Epithelial cell of proximal tubule (primary cell): ENCODE results near the gene BICDL2. TPM values are rescaled to one million over a fixed set of nuclear protein-coding genes. Genes with fewer than 3 reads are reported as not detected.
"Not testable (repeated sequence)": the region's sequence is repeated elsewhere in the genome, so short reads cannot be mapped to it uniquely, and the experiment has no call there.

Source experiments
- DNase-seq: peaks from one replicate; pipeline ENCODE4 v3.0.0-alpha.2; 2011; ENCODE audit warnings: low read depth
- H3K4me3 ChIP-seq: 2 replicates; pipeline ENCODE4 v1.5.1; 2011; ENCODE audit warnings: low read depth, mild to moderate bottlenecking, low read length
- CTCF ChIP-seq: conservative IDR thresholded peaks from 2 replicates; pipeline ENCODE4 v1.5.1; 2012; ENCODE audit warnings: low read depth, mild to moderate bottlenecking, low read length
- total RNA-seq: library from RNA; depleted of rRNA; stranded (reverse); fragments of >200 nt; gene quantifications from 2 replicates; pipeline ENCODE4 v1.2.3, GENCODE V29; 2015

BICDL2 gene
- 2.5 and 4.6 TPM in 2 replicates for total RNA-seq

- no peak for TF ChIP-seq CTCF
- no peak for DNase-seq
- H3K4me3 ChIP-seq = peak within 1 kb of the TSS; percentile 13
Observed at GRCh38 chr16:3036726-3037315, at the start of gene BICDL2. Gene BICDL2 (minus strand): TSS chr16:3036944. CDS start chr16:3035496, 1,448 bp downstream.

GRCh38 chr16:3085868-3086595 is 49.3 kb upstream of the BICDL2 start:
- TF ChIP-seq CTCF = no peak
- DNase-seq = no peak
- H3K4me3 ChIP-seq = no peak overlapping the region

- H3K4me3 ChIP-seq = no peak overlapping the region
- TF ChIP-seq CTCF = no peak
- DNase-seq = no peak
Observed at GRCh38 chr16:3084969-3085670, 48.4 kb upstream of the BICDL2 start.

GRCh38 chr16:3084491-3084890 is 47.7 kb upstream of the BICDL2 start:
- no peak for DNase-seq

GRCh38 chr16:3083408-3083807 is 46.7 kb upstream of the BICDL2 start:
- not testable (repeated sequence) for DNase-seq, H3K4me3 ChIP-seq

More at GRCh38 chr16:3084491-3084890, 47.7 kb upstream of the BICDL2 start:
- no peak for TF ChIP-seq CTCF
- H3K4me3 ChIP-seq = no peak overlapping the region

GRCh38 chr16:3081957-3082356 is 45.2 kb upstream of the BICDL2 start:
- H3K4me3 ChIP-seq, DNase-seq: not testable (repeated sequence)

GRCh38 chr16:3080024-3080423 is 43.3 kb upstream of the BICDL2 start:
- no peak for TF ChIP-seq CTCF
- H3K4me3 ChIP-seq = no peak overlapping the region
- DNase-seq = no peak
